Natural killer cell (primary cell): ENCODE data around the gene IRF7. TPM values are rescaled to one million over a fixed set of nuclear protein-coding genes. Genes with fewer than 3 reads are reported as not detected.
A peak's percentile ranks its signal among the peaks of the same experiment; 100 is the strongest.

Experiments
- ATAC-seq, 3 donors: fragments of 150-1000 bp in 2 of 3; fragments of 200-7000 bp in 1 of 3; cut with Tn5 transposase; 1 replicate in 1 of 3; 2 replicates in 2 of 3; pipeline ENCODE4 v1.10.0; 2021; ENCODE audit warnings: mild to moderate bottlenecking in 2 of 3, moderate library complexity in 2 of 3
- DNase-seq, 2 donors: peaks; one replicate each; pipeline versions ENCODE4 v3.0.0 to v3.0.0-alpha.2; 2013 to 2021; ENCODE audit warnings: mixed read lengths in 1 of 2
- H3K27ac ChIP-seq: one replicate; pipeline ENCODE4 v1.5.1; 2013; ENCODE audit warnings: mild to moderate bottlenecking, low read length
- H3K27me3 ChIP-seq: one replicate; pipeline ENCODE4 v1.6.1; 2013; ENCODE audit warnings: low read length; ENCODE audit not compliant: control insufficient read depth, insufficient read depth
- H3K36me3 ChIP-seq: one replicate; pipeline ENCODE4 v1.6.1; 2013; ENCODE audit warnings: low read length; ENCODE audit not compliant: control insufficient read depth, insufficient read depth
- H3K4me1 ChIP-seq: one replicate; pipeline ENCODE4 v1.6.1; 2013; ENCODE audit warnings: low read length; ENCODE audit not compliant: control insufficient read depth, insufficient read depth
- H3K4me3 ChIP-seq: one replicate; pipeline ENCODE4 v1.5.1; 2013; ENCODE audit warnings: low read length
- H3K9me3 ChIP-seq: one replicate; pipeline ENCODE4 v1.6.1; 2013; ENCODE audit warnings: low read length; ENCODE audit not compliant: control insufficient read depth, insufficient read depth
- H3K27ac Mint-ChIP-seq, 2 donors: one replicate each; pipeline ENCODE4 v1.8.0; 2022; ENCODE audit warnings: mild to moderate bottlenecking in 2 of 2, mixed read lengths in 2 of 2, moderate library complexity in 1 of 2
- H3K27me3 Mint-ChIP-seq, 2 donors: one replicate each; pipeline ENCODE4 v1.8.0; 2022; ENCODE audit warnings: low read depth in 2 of 2, mixed read lengths in 2 of 2
- H3K36me3 Mint-ChIP-seq: one replicate; pipeline ENCODE4 v1.8.0; 2022; ENCODE audit warnings: mixed read lengths
- H3K4me1 Mint-ChIP-seq, 2 donors: one replicate each; pipeline ENCODE4 v1.8.0; 2022; ENCODE audit warnings: mixed read lengths in 2 of 2
- H3K4me3 Mint-ChIP-seq: one replicate; pipeline ENCODE4 v1.8.0; 2022; ENCODE audit warnings: mild to moderate bottlenecking, moderate library complexity, mixed read lengths
- H3K9me3 Mint-ChIP-seq, 2 donors: one replicate each; pipeline ENCODE4 v1.8.0; 2022; ENCODE audit warnings: mixed read lengths in 2 of 2
- WGBS: methylation state at CpG from one replicate; pipeline ENCODE4 v1.1.7; 2013; ENCODE audit warnings: missing lambda C conversion rate; ENCODE audit not compliant: insufficient coverage; 5-methylcytosine and 5-hydroxymethylcytosine counted together
- intact Hi-C: fragments of 100-400 bp; cut with micrococcal nuclease; formaldehyde crosslinking; loops from one replicate; pipeline ENCODE4 v1.14.2; 2022
- total RNA-seq, 4 donors: library from RNA; stranded (reverse); fragments of 120-200 nt in 1 of 4; gene quantifications; one replicate each; pipeline versions ENCODE4 v1.2.3 to v1.2.4, GENCODE V29; 2013 to 2022
- TF ChIP-seq, protein P1 (sequence below): fragments of 200-600 bp; IDR thresholded peaks from one replicate; pipeline ENCODE4 v1.8.0; 2022; ENCODE audit warnings: antibody characterized with exemption

The IRF7 gene
- total RNA-seq, 3 donors from 2014 or later (not counting 1 experiment from before 2014, with no cell fraction given), result 63.3 to 97.3 (median 77.3) TPM

DNA sequence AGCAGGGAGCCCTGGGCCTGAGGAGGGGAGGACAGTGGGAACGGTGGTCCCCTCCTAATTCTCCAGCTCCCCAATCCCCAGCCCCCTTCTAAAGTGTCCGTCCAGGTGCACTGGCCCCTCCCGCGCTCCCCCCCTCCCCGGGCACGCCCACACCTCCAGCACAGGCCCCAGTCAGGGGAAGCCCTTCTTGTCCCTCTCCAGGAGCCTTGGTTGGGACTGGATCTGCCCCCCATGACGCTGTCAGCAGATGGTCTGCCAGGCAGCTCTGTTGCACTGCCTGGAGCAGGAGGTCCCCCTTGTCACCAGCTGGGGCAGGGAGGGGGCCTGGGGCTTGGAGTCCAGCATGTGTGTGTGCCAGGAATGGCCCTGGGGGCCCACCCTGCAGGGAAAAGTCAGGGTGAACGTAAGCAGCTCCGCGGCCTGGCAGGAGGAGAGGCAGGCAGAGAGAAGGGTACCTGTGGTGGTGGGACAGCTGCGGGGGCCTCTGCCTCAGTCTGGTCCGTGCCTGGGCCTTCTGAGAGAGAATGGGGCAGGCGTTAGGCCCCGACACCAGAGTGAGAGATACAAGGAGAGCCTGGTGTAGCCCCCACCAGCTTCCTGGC lies 1.6 kb downstream of the IRF7 start:
- H3K36me3 ChIP-seq, result peaks cover 50% of the 10 kb centered on the region
- peaks cover 39% of the 10 kb centered on the region for H3K4me1 ChIP-seq
- no peaks in the 10 kb centered on the region for H3K27me3 ChIP-seq
- H3K9me3 Mint-ChIP-seq, result no peaks in the 10 kb centered on the region
- WGBS, result 86% methylated on average over 14 of the region's 14 CpGs
- H3K27ac Mint-ChIP-seq, result peak overlapping the region; percentile 89
- H3K36me3 Mint-ChIP-seq, result no peaks in the 10 kb centered on the region
- H3K27ac ChIP-seq, result peak overlapping the region; percentile 14
- H3K4me3 ChIP-seq, result no peak overlapping the region
- DNase-seq (peak in 1 of 2 donors; percentile 40), ATAC-seq (no peak)
- intact Hi-C loops, result loop anchor here (10.0 kb wide), 1 partner anchor 111 kb away; no protein-coding TSS in a partner anchor
- no peaks in the 10 kb centered on the region for H3K27me3 Mint-ChIP-seq
- TF ChIP-seq, protein P1, sequence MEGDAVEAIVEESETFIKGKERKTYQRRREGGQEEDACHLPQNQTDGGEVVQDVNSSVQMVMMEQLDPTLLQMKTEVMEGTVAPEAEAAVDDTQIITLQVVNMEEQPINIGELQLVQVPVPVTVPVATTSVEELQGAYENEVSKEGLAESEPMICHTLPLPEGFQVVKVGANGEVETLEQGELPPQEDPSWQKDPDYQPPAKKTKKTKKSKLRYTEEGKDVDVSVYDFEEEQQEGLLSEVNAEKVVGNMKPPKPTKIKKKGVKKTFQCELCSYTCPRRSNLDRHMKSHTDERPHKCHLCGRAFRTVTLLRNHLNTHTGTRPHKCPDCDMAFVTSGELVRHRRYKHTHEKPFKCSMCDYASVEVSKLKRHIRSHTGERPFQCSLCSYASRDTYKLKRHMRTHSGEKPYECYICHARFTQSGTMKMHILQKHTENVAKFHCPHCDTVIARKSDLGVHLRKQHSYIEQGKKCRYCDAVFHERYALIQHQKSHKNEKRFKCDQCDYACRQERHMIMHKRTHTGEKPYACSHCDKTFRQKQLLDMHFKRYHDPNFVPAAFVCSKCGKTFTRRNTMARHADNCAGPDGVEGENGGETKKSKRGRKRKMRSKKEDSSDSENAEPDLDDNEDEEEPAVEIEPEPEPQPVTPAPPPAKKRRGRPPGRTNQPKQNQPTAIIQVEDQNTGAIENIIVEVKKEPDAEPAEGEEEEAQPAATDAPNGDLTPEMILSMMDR, result no peak
- H3K4me3 Mint-ChIP-seq, result peak overlapping the region; percentile 75
- H3K9me3 ChIP-seq, result no peaks in the 10 kb centered on the region
- H3K4me1 Mint-ChIP-seq, result peaks cover 6 to 22% of the 10 kb centered on the region in 2 donors

DNA sequence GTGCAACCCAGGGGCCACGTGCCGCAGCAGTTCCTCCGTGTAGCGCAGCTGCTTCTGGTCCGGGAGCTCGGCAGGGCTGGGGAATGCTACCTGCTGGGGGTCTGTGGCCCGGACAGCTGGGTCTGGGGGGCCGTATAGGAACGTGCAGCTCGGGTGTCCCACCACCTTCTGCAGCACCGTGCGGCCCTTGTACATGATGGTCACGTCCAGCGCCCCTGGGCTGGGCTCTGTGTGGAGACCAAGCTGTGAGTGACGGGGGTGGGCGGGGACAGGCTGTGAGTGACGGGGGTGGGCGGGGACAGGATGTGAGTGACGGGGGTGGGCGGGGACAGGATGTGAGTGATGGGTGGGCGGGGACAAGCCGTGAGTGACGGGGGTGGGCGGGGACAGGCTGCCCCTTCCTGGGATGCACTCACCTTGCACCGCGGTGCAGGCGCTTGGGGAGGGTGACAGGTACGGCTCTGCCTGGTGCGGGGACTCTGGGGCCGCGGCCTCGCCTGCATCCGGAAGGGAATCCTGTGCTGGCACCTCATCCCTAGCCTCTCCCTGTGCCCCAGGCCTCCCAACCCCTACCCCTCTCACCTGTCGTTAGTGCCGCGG lies 2.3 kb downstream of the IRF7 start:
- ATAC-seq, result peak; percentile 23 to 47 (median 28)

DNA sequence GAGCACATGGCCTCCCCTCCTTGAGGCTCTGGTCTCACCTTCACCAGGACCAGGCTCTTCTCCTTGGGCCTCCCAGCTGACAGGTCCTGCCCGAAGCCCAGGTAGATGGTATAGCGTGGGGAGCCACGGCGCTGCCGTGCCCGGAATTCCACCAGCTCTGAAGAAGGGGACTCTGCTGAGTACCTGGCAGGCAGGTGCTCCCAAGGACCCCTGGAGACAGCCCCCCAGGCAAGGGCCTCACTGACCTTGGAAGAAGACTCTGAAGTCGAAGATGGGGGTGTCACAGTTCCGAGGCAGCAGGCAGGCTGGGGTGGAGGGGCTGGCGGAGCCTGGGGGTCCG lies 2.8 kb downstream of the IRF7 start:
- H3K27ac Mint-ChIP-seq, result peak overlapping the region; percentile 83 to 89
- TF ChIP-seq, protein P1, result no peak
- DNase-seq (no peak), ATAC-seq (no peak)
- H3K27me3 ChIP-seq, result no peaks in the 10 kb centered on the region
- H3K27ac ChIP-seq, result no peak overlapping the region
- H3K4me3 Mint-ChIP-seq, result no peak overlapping the region
- intact Hi-C loops, result loop anchor here (10.0 kb wide), 1 partner anchor 112 kb away; no protein-coding TSS in a partner anchor
- peaks cover 39% of the 10 kb centered on the region for H3K4me1 ChIP-seq
- no peaks in the 10 kb centered on the region for H3K36me3 Mint-ChIP-seq
- H3K36me3 ChIP-seq, result peaks cover 62% of the 10 kb centered on the region
- H3K9me3 Mint-ChIP-seq, result no peaks in the 10 kb centered on the region
- no peak overlapping the region for H3K4me3 ChIP-seq
- 98% methylated on average over 10 of the region's 10 CpGs for WGBS
- no peaks in the 10 kb centered on the region for H3K9me3 ChIP-seq
- H3K4me1 Mint-ChIP-seq, result peaks cover 6 to 22% of the 10 kb centered on the region in 2 donors
- H3K27me3 Mint-ChIP-seq, result no peaks in the 10 kb centered on the region

More for the DNA sequence above, 2.3 kb downstream of the IRF7 start:
- no peaks in the 10 kb centered on the region for H3K27me3 ChIP-seq
- Mint-ChIP-seq H3K9me3 (no peaks in the 10 kb centered on the region), H3K27ac (peak overlapping the region; percentile 89), H3K36me3 (no peaks in the 10 kb centered on the region), H3K4me3 (no peak overlapping the region), H3K4me1 (peaks cover 6 to 22% of the 10 kb centered on the region in 2 donors), H3K27me3 (no peaks in the 10 kb centered on the region)
- peaks cover 39% of the 10 kb centered on the region for H3K4me1 ChIP-seq
- H3K27ac ChIP-seq, result no peak overlapping the region
- TF ChIP-seq, protein P1, result no peak
- intact Hi-C loops, result loop anchor here (10.0 kb wide), 1 partner anchor 111 kb away; no protein-coding TSS in a partner anchor
- peaks cover 57% of the 10 kb centered on the region for H3K36me3 ChIP-seq
- no peaks in the 10 kb centered on the region for H3K9me3 ChIP-seq
- H3K4me3 ChIP-seq, result no peak overlapping the region
- peak; percentile 55 to 90 for DNase-seq
- WGBS, result 85% methylated on average over 30 of the region's 36 CpGs
